Kidney epithelial cell (primary cell): ENCODE data around the gene PAK6. TPM values are rescaled to one million over a fixed set of nuclear protein-coding genes. Genes with fewer than 3 reads are reported as not detected.

Experiments
- DNase-seq: peaks from one replicate; pipeline ENCODE4 v3.0.0-alpha.2; 2010; ENCODE audit warnings: low read depth
- H3K27me3 ChIP-seq: 2 replicates; pipeline ENCODE4 v1.6.0; 2011; ENCODE audit warnings: low read length; ENCODE audit not compliant: control insufficient read depth, insufficient read depth
- H3K36me3 ChIP-seq: 2 replicates; pipeline ENCODE4 v1.5.1; 2011; ENCODE audit warnings: low read length; ENCODE audit not compliant: control insufficient read depth, insufficient read depth
- H3K4me3 ChIP-seq: 2 replicates; pipeline ENCODE4 v1.5.1; 2011; ENCODE audit warnings: low read depth, mild to moderate bottlenecking, control low read depth, low read length
- total RNA-seq: library from RNA; depleted of rRNA; stranded (reverse); fragments of >200 nt; gene quantifications from 2 replicates; pipeline ENCODE4 v1.2.3, GENCODE V29; 2015
- TF ChIP-seq, protein P1 (sequence below): IDR thresholded peaks from 2 replicates; pipeline ENCODE4 v1.5.1; 2011; ENCODE audit warnings: mild to moderate bottlenecking, moderate library complexity, low read length, control low read depth, inconsistent platforms; ENCODE audit not compliant: insufficient read depth, poor library complexity, severe bottlenecking

Gene PAK6
- total RNA-seq, 1 donor from 2014 or later, result 15.3 TPM

DNA sequence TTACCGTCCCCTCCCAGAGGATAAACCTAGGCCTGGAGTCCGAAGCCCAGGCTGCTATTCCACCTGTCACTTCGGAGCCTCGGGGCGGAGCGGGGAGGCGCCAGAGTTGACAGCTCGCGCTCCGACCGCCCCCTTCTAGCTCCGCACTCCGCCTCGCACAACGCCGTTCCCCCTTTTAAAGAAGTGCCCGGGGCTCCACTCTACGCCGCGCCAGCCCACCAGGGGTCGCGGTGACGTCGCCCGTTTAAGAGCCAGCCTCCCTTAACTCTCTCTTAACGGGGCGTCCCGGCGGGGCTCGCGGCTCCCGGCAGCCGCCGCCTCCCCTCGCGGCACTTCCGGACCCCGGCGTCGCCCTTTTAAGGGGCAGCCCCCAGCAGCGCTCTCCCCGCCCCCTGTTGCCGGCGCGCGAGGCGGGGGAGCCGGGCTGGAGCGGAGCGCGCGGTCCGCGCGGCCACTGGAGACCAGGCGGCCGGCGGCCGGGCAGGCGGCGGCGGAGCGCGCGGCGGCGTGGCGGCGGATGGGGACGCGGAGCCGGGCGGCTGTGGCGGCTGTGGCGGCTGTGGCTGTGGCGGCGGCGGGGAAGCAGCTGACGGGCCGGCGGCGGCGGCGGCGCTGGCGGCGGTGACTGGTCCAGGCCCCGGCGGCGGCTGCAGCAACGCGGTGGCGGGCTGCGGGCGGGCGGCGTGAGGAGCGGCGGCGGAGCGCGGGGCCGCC lies 84.5 kb downstream of the PAK6 start, which contains the start of gene INAFM2:
TSS of gene INAFM2 (plus strand) at position 454 of the 714 bp plus-strand sequence. CDS start 364 bp downstream, outside the sequence.
- no peaks in the 10 kb centered on the region for H3K27me3 ChIP-seq
- DNase-seq, result peak; percentile 77
- H3K4me3 ChIP-seq, result peak within 1 kb of the TSS; percentile 67
- TF ChIP-seq, protein P1, sequence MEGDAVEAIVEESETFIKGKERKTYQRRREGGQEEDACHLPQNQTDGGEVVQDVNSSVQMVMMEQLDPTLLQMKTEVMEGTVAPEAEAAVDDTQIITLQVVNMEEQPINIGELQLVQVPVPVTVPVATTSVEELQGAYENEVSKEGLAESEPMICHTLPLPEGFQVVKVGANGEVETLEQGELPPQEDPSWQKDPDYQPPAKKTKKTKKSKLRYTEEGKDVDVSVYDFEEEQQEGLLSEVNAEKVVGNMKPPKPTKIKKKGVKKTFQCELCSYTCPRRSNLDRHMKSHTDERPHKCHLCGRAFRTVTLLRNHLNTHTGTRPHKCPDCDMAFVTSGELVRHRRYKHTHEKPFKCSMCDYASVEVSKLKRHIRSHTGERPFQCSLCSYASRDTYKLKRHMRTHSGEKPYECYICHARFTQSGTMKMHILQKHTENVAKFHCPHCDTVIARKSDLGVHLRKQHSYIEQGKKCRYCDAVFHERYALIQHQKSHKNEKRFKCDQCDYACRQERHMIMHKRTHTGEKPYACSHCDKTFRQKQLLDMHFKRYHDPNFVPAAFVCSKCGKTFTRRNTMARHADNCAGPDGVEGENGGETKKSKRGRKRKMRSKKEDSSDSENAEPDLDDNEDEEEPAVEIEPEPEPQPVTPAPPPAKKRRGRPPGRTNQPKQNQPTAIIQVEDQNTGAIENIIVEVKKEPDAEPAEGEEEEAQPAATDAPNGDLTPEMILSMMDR, result peak; percentile 63
- no peaks in the 10 kb centered on the region for H3K36me3 ChIP-seq

GRCh38 chr15:40323953-40324937 lies 85.4 kb downstream of the PAK6 start:
- DNase-seq, result no peak
- peak overlapping the region; percentile 67 for H3K4me3 ChIP-seq

GRCh38 chr15:40325188-40325587 lies 86.3 kb downstream of the PAK6 start:
- Histone ChIP-seq H3K36me3 (no peaks in the 10 kb centered on the region), H3K4me3 (no peak overlapping the region), H3K27me3 (no peaks in the 10 kb centered on the region)
- no peak for DNase-seq
- TF ChIP-seq, protein P1, result no peak

More at GRCh38 chr15:40323953-40324937, 85.4 kb downstream of the PAK6 start:
- Histone ChIP-seq H3K27me3 (no peaks in the 10 kb centered on the region), H3K36me3 (no peaks in the 10 kb centered on the region)
- TF ChIP-seq, protein P1, result no peak

DNA sequence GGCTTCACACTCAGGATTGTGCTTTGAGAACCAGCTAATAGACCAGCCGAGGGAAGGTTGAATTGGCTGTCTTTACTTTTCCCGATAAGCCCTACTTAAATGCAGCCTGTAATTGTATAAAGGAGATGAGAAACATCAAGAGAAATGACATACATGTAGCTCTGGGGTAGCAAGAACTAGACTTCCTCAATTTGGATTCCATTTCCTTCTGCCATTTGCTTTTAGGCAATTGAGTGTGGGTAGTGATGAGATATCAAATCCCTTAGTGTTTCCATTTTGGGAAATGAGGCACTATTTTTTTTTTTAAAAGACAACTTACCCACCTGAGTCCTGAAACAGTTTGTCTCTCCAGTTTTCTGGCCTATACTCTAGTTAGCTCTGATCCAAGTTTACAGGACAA lies 86.8 kb downstream of the PAK6 start:
- no peak for DNase-seq
- Histone ChIP-seq H3K36me3 (no peaks in the 10 kb centered on the region), H3K4me3 (no peak overlapping the region), H3K27me3 (no peaks in the 10 kb centered on the region)
- TF ChIP-seq, protein P1, result no peak

Other genes starting within 250 kb of the PAK6 start
- gene SRP14, start 199.9 kb upstream of the PAK6 start, total RNA-seq, result 260 and 309 TPM in 2 replicates
- 37.4 and 43.4 TPM in 2 replicates for gene BMF, start 130.2 kb upstream of the PAK6 start, total RNA-seq
- 10.5 and 16.5 TPM in 2 replicates for gene BUB1B, start 78.0 kb upstream of the PAK6 start, total RNA-seq
- not detected in 2 replicates for gene ANKRD63, start 44.0 kb downstream of the PAK6 start, total RNA-seq
- gene PLCB2, start 68.9 kb downstream of the PAK6 start, total RNA-seq, result 0.68 and 1.5 TPM in 2 replicates
- gene INAFM2, start 84.6 kb downstream of the PAK6 start, total RNA-seq, result 14.9 and 16.8 TPM in 2 replicates
- gene CCDC9B, start 101.9 kb downstream of the PAK6 start, total RNA-seq, result 13.6 and 20.3 TPM in 2 replicates
- not detected in 2 replicates for gene PHGR1, start 112.0 kb downstream of the PAK6 start, total RNA-seq
- gene DISP2, start 119.2 kb downstream of the PAK6 start, total RNA-seq, result 2.2 and 3.2 TPM in 2 replicates
- gene KNSTRN, start 143.7 kb downstream of the PAK6 start, total RNA-seq, result 23.2 and 30.0 TPM in 2 replicates
- gene IVD, start 166.7 kb downstream of the PAK6 start, total RNA-seq, result 41.1 and 46.8 TPM in 2 replicates
- gene BAHD1, start 201.9 kb downstream of the PAK6 start, total RNA-seq, result 15.2 and 15.7 TPM in 2 replicates
- gene CHST14, start 231.9 kb downstream of the PAK6 start, total RNA-seq, result 24.2 and 25.8 TPM in 2 replicates